K562 (cell line): ENCODE data around the gene MIEF1. TPM values are rescaled to one million over a fixed set of nuclear protein-coding genes. Genes with fewer than 3 reads are reported as not detected.

ENCODE experiments used
- C11orf30 ChIP-seq: fragments of 450-650 bp; IDR thresholded peaks from 2 replicates; pipeline ENCODE4 v1.6.1; 2016; ENCODE audit warnings: low read depth, mild to moderate bottlenecking
- DPF2 ChIP-seq: fragments of 450-650 bp; IDR thresholded peaks from 2 replicates; pipeline ENCODE4 v1.6.1; 2016
- FOXM1 ChIP-seq, 2 experiments: fragments of 450-650 bp in 1 of 2; sonication (generic) in 1 of 2; formaldehyde crosslinking in 1 of 2; IDR thresholded peaks; 2 replicates each; pipeline versions ENCODE4 v1.6.1 to v1.9.0; 2017 to 2022; ENCODE audit warnings: low read depth in 2 of 2, mild to moderate bottlenecking in 2 of 2, missing genetic modification reagents in 1 of 2, moderate library complexity in 1 of 2
- FOXP4 ChIP-seq: sonication (generic); formaldehyde crosslinking; IDR thresholded peaks from 2 replicates; pipeline ENCODE4 v1.8.0; 2022; ENCODE audit warnings: mild to moderate bottlenecking, missing genetic modification reagents, borderline replicate concordance
- GTF3C2 ChIP-seq: IDR thresholded peaks from 3 replicates; pipeline ENCODE4 v1.6.1; 2011; ENCODE audit warnings: borderline replicate concordance, mild to moderate bottlenecking, moderate library complexity; ENCODE audit not compliant: insufficient read length; ENCODE audit errors: extremely low read depth
- KLF13 ChIP-seq: fragments of 450-650 bp; IDR thresholded peaks from 2 replicates; pipeline ENCODE4 v1.6.1; 2016; ENCODE audit warnings: missing genetic modification characterization, low read depth, mild to moderate bottlenecking, missing compliant biosample characterization, moderate library complexity, borderline replicate concordance
- MLX ChIP-seq, 2 experiments: fragments of 450-650 bp in 1 of 2; sonication (generic) in 1 of 2; formaldehyde crosslinking; conservative IDR thresholded peaks; 2 replicates each; pipeline versions ENCODE4 v1.4.0 to v1.8.1; 2020 to 2022; ENCODE audit warnings: mild to moderate bottlenecking in 1 of 2, missing genetic modification reagents in 1 of 2
- NFIX ChIP-seq: fragments of 250-450 bp; sonication (Bioruptor Pico); IDR thresholded peaks from 2 replicates; pipeline ENCODE4 v1.4.0; 2020; ENCODE audit warnings: low read depth, mild to moderate bottlenecking, moderate library complexity
- NR0B1 ChIP-seq: fragments of 450-650 bp; IDR thresholded peaks from one replicate; pipeline ENCODE4 v1.6.1; 2018; ENCODE audit warnings: mild to moderate bottlenecking, moderate library complexity; ENCODE audit not compliant: partially characterized antibody
- POLR2AphosphoS2 ChIP-seq: IDR thresholded peaks from 2 replicates; pipeline ENCODE4 v1.6.1; 2012; ENCODE audit warnings: low read length, improper control_type of control experiment
- SMARCC2 ChIP-seq: fragments of 450-650 bp; IDR thresholded peaks from 2 replicates; pipeline ENCODE4 v1.6.1; 2017; ENCODE audit warnings: antibody characterized with exemption, moderate library complexity, mild to moderate bottlenecking, low read depth
- SNIP1 ChIP-seq: fragments of 450-650 bp; IDR thresholded peaks from 2 replicates; pipeline ENCODE4 v1.7.1; 2017; ENCODE audit warnings: low read depth, mild to moderate bottlenecking
- SRSF9 ChIP-seq: fragments of 200-400 bp; formaldehyde crosslinking; IDR thresholded peaks from 2 replicates; pipeline ENCODE4 v1.6.1; 2017; ENCODE audit warnings: low read depth, low read length, borderline replicate concordance
- TEAD2 ChIP-seq: fragments of 450-650 bp; IDR thresholded peaks from 2 replicates; pipeline ENCODE4 v1.6.1; 2016; ENCODE audit warnings: missing genetic modification characterization, control low read depth, missing compliant biosample characterization
- TEAD4 ChIP-seq, 2 experiments: sonication (generic) in 1 of 2; formaldehyde crosslinking in 1 of 2; IDR thresholded peaks; 2 replicates each; pipeline versions ENCODE4 v1.6.1 to v1.8.0; 2012 to 2022; ENCODE audit warnings: borderline replicate concordance in 1 of 2, inconsistent platforms in 1 of 2, low read length in 1 of 2, mild to moderate bottlenecking in 1 of 2, missing genetic modification reagents in 1 of 2
- TFAM ChIP-seq: fragments of 250-450 bp; sonication (Bioruptor Pico); conservative IDR thresholded peaks from 2 replicates; pipeline ENCODE4 v1.5.0; 2021; ENCODE audit warnings: mild to moderate bottlenecking, moderate library complexity
- YBX1 ChIP-seq: fragments of 450-650 bp; IDR thresholded peaks from 2 replicates; pipeline ENCODE4 v1.7.1; 2016; ENCODE audit warnings: mild to moderate bottlenecking
- ZBTB1 ChIP-seq: sonication (generic); formaldehyde crosslinking; IDR thresholded peaks from 2 replicates; pipeline ENCODE4 v1.8.1; 2023; ENCODE audit warnings: missing genetic modification reagents, low read depth, mild to moderate bottlenecking, borderline replicate concordance
- ZNF184 ChIP-seq: sonication (generic); formaldehyde crosslinking; IDR thresholded peaks from 2 replicates; pipeline ENCODE4 v1.5.0; 2020; ENCODE audit warnings: missing genetic modification reagents
- ZNF274 ChIP-seq: IDR thresholded peaks from 2 replicates; pipeline ENCODE4 v1.6.1; 2011; ENCODE audit warnings: low read depth, mild to moderate bottlenecking, low read length, moderate library complexity, borderline replicate concordance
- polyA plus RNA-seq, 8 experiments: library from polyadenylated mRNA; depleted of rRNA in 4 of 8; stranded (reverse) in 5 of 8; unstranded in 3 of 8; fragments of >200 nt; fragmentation: Nextera tagmentation in 2 of 8; fragmentation: Illumina TruSeq in 1 of 8; extraction: Ambion mirVana in 2 of 8; extraction: Trizol in 1 of 8; gene quantifications; 2 replicates each; pipeline versions ENCODE4 v1.2.1 to v1.2.3, GENCODE V29; 2011 to 2014; ENCODE audit warnings: inconsistent platforms in 1 of 8, missing spikeins in 1 of 8
- total RNA-seq, 7 experiments: library from RNA; depleted of rRNA in 6 of 7; stranded (reverse); fragments of >200 nt in 6 of 7; fragmentation: Illumina TruSeq in 2 of 7; extraction: Trizol in 2 of 7; gene quantifications; 2 replicates each; pipeline versions ENCODE4 v1.2.1 to v1.2.3, GENCODE V29; 2011 to 2021; ENCODE audit warnings: low replicate concordance in 1 of 7

MIEF1 gene
- total and polyA plus RNA-seq, 9 of the 15 experiments (the other 6 are each of a cell fraction or from before 2014, with no cell fraction given): 10.9 to 51.8 (median 25.5) TPM

GRCh38 chr22:39522567-39523300 lies 20.6 kb downstream of the MIEF1 start (continued):
- TF ChIP-seq YBX1: no peak
- no peak for TF ChIP-seq KLF13 (tag)
- TF ChIP-seq TEAD4 (IDR thresholded peaks at IDR 0.05; ENCODE audit: low read length): peak; percentile 31
- no peak for TF ChIP-seq TEAD4 (CRISPR knock-in tag; IDR thresholded peaks at IDR 0.05; ENCODE audit: borderline replicate concordance)
- TF ChIP-seq C11orf30: no peak
- no peak for TF ChIP-seq FOXP4
- no peak for TF ChIP-seq SRSF9
- no peak for TF ChIP-seq TEAD2 (tag)
- no peak for TF ChIP-seq GTF3C2
- TF ChIP-seq ZNF274: no peak
- TF ChIP-seq SMARCC2: no peak
- TF ChIP-seq NR0B1: no peak
- no peak for TF ChIP-seq TFAM
- no peak for TF ChIP-seq NFIX (CRISPR knock-in tag)
- no peak for TF ChIP-seq ZBTB1 (CRISPR knock-in tag)
- TF ChIP-seq SNIP1: no peak
- no peak; a peak in 1 of 4 replicates for TF ChIP-seq MLX (CRISPR knock-in tag; conservative IDR thresholded peaks at IDR 0.05)
- no peak for TF ChIP-seq ZNF184 (CRISPR knock-in tag)
- TF ChIP-seq DPF2: no peak
- peak; percentile 97 for TF ChIP-seq POLR2AphosphoS2
- TF ChIP-seq FOXM1 (IDR thresholded peaks at IDR 0.05; ENCODE audit: low read depth): no peak
- no peak for TF ChIP-seq FOXM1 (CRISPR knock-in tag; IDR thresholded peaks at IDR 0.05; ENCODE audit: low read depth)
